Neural crest cell (in vitro differentiated cells): ENCODE results near the gene LGR5. TPM values are rescaled to one million over a fixed set of nuclear protein-coding genes. Genes with fewer than 3 reads are reported as not detected.
A peak's percentile ranks its signal among the peaks of the same experiment; 100 is the strongest.

Experiments
- DNase-seq: peaks from one replicate; pipeline ENCODE4 v3.0.0; 2021; ENCODE audit warnings: low read depth, mixed read lengths, low spot score
- H3K27ac Mint-ChIP-seq: one replicate; pipeline ENCODE4 v1.8.0; 2021; ENCODE audit warnings: mild to moderate bottlenecking, mixed read lengths; ENCODE audit not compliant: unreplicated experiment
- H3K27me3 Mint-ChIP-seq: 2 replicates; pipeline ENCODE4 v1.8.0; 2021; ENCODE audit warnings: low read depth, mild to moderate bottlenecking, mixed read lengths
- H3K36me3 Mint-ChIP-seq: 2 replicates; pipeline ENCODE4 v1.8.0; 2021; ENCODE audit warnings: low read depth, mild to moderate bottlenecking, mixed read lengths
- H3K4me1 Mint-ChIP-seq: 2 replicates; pipeline ENCODE4 v1.8.0; 2021; ENCODE audit warnings: mixed read lengths
- H3K4me3 Mint-ChIP-seq: one replicate; pipeline ENCODE4 v1.8.0; 2021; ENCODE audit warnings: mild to moderate bottlenecking, mixed read lengths
- H3K9me3 Mint-ChIP-seq: 2 replicates; pipeline ENCODE4 v1.8.0; 2021; ENCODE audit warnings: mixed read lengths
- total RNA-seq: library from RNA; stranded (reverse); gene quantifications from 2 replicates; pipeline ENCODE4 v1.2.1, GENCODE V29; 2021
- TF ChIP-seq, protein P1 (sequence below): fragments of 200-600 bp; sonication (generic); conservative IDR thresholded peaks from 2 replicates; pipeline ENCODE4 v1.5.0; 2021; ENCODE audit warnings: antibody characterized with exemption, mild to moderate bottlenecking

Gene LGR5
- total RNA-seq, 1 donor from 2014 or later, result 10.3 TPM

GRCh38 chr12:71439362-71439612 is 311 bp upstream of the LGR5 start:
- peaks cover 75% of the 10 kb centered on the region for H3K27me3 Mint-ChIP-seq
- TF ChIP-seq, protein P1, sequence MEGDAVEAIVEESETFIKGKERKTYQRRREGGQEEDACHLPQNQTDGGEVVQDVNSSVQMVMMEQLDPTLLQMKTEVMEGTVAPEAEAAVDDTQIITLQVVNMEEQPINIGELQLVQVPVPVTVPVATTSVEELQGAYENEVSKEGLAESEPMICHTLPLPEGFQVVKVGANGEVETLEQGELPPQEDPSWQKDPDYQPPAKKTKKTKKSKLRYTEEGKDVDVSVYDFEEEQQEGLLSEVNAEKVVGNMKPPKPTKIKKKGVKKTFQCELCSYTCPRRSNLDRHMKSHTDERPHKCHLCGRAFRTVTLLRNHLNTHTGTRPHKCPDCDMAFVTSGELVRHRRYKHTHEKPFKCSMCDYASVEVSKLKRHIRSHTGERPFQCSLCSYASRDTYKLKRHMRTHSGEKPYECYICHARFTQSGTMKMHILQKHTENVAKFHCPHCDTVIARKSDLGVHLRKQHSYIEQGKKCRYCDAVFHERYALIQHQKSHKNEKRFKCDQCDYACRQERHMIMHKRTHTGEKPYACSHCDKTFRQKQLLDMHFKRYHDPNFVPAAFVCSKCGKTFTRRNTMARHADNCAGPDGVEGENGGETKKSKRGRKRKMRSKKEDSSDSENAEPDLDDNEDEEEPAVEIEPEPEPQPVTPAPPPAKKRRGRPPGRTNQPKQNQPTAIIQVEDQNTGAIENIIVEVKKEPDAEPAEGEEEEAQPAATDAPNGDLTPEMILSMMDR, result no peak
- no peak for DNase-seq
- H3K4me1 Mint-ChIP-seq, result peaks cover 23% of the 10 kb centered on the region
- H3K36me3 Mint-ChIP-seq, result peaks cover 21% of the 10 kb centered on the region
- peak overlapping the region; percentile 70 for H3K27ac Mint-ChIP-seq
- H3K4me3 Mint-ChIP-seq, result peak overlapping the region; percentile 87
- peaks cover 11% of the 10 kb centered on the region for H3K9me3 Mint-ChIP-seq

DNA sequence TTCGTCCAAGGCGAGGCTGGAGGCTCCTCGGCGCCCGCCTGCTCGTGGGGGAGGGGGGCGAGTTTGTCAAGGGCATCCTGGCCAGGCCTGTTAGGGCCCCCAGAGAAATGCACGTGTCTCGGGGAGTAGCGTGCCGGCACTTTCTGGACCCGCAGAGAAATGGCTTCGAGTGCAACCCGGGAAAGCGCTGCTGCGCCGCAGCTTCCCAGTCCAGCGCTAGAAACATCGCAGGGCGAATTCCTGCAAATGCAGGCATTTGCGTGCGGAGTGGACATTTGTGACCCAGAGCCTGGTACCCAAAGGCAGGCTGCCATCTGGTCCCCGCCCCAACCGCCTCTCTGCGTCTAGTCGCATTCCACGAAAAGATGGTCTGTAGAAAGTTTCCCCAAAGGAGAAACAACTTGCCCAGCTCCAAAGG is 756 bp downstream of the LGR5 start:
- TF ChIP-seq, protein P1, result no peak
- peaks cover 16% of the 10 kb centered on the region for H3K36me3 Mint-ChIP-seq
- no peak overlapping the region for H3K27ac Mint-ChIP-seq
- H3K4me1 Mint-ChIP-seq, result peaks cover 23% of the 10 kb centered on the region
- H3K4me3 Mint-ChIP-seq, result peak overlapping the region; percentile 87
- DNase-seq, result no peak
- H3K9me3 Mint-ChIP-seq, result peaks cover 9% of the 10 kb centered on the region
- H3K27me3 Mint-ChIP-seq, result peaks cover 78% of the 10 kb centered on the region

GRCh38 chr12:71440763-71441748 is 1.5 kb downstream of the LGR5 start:
- peaks cover 8% of the 10 kb centered on the region for H3K9me3 Mint-ChIP-seq
- H3K4me1 Mint-ChIP-seq, result peaks cover 23% of the 10 kb centered on the region
- DNase-seq, result no peak
- peak overlapping the region; percentile 87 for H3K4me3 Mint-ChIP-seq
- H3K27me3 Mint-ChIP-seq, result peaks cover 79% of the 10 kb centered on the region
- H3K36me3 Mint-ChIP-seq, result peaks cover 10% of the 10 kb centered on the region
- no peak overlapping the region for H3K27ac Mint-ChIP-seq
- TF ChIP-seq, protein P1, result no peak

GRCh38 chr12:71441836-71442566 is 2.4 kb downstream of the LGR5 start:
- no peak for DNase-seq
- Mint-ChIP-seq H3K27me3 (peaks cover 79% of the 10 kb centered on the region), H3K9me3 (peaks cover 4% of the 10 kb centered on the region), H3K36me3 (peaks cover 6% of the 10 kb centered on the region), H3K4me1 (peaks cover 23% of the 10 kb centered on the region), H3K4me3 (peak overlapping the region; percentile 87), H3K27ac (no peak overlapping the region)
- TF ChIP-seq, protein P1, result no peak

DNA sequence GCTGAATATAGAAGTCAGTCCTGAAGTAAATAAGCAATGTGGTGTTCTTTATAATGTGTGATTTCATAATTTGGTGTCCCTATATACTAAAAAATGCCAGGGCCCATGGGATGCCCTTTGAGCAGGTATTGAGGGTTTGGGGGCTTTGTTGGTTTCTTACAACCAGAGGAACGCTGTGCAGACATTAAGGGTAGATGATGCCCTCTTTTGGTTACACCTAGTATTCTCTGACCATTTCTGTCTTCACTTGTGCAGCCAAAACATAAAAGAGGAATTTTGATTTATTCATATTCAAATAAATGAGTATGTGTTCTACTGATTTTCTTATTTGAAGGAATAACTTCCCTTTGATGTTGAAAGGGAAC is 3.0 kb downstream of the LGR5 start:
- Mint-ChIP-seq H3K27ac (no peak overlapping the region), H3K4me3 (peak overlapping the region; percentile 87), H3K36me3 (peaks cover 2% of the 10 kb centered on the region), H3K4me1 (peaks cover 24% of the 10 kb centered on the region), H3K9me3 (no peaks in the 10 kb centered on the region), H3K27me3 (peaks cover 76% of the 10 kb centered on the region)
- TF ChIP-seq, protein P1, result no peak
- no peak for DNase-seq
